H9 (cell line): Measurements from ENCODE around the gene SLC30A7. TPM values are rescaled to one million over a fixed set of nuclear protein-coding genes. Genes with fewer than 3 reads are reported as not detected.
A peak's percentile ranks its signal among the peaks of the same experiment; 100 is the strongest.
"Not testable (repeated sequence)": the region's sequence is repeated elsewhere in the genome, so short reads cannot be mapped to it uniquely, and the experiment has no call there.

ENCODE experiments used
- DNase-seq: peaks from one replicate; pipeline ENCODE4 v3.0.0-alpha.2; 2017
- H2AFZ ChIP-seq: one replicate; pipeline ENCODE4 v1.6.1; 2013; ENCODE audit warnings: mild to moderate bottlenecking, low read length, control low read depth, moderate library complexity
- H2AK5ac ChIP-seq: 2 replicates; pipeline ENCODE4 v1.6.1; 2013; ENCODE audit warnings: low read length, control low read depth, mixed read lengths; ENCODE audit not compliant: insufficient read length
- H2BK120ac ChIP-seq: one replicate; pipeline ENCODE4 v1.6.1; 2013; ENCODE audit warnings: low read depth, mild to moderate bottlenecking, low read length, control low read depth, inconsistent platforms; ENCODE audit not compliant: poor library complexity, severe bottlenecking
- H2BK12ac ChIP-seq: 2 replicates; pipeline ENCODE4 v1.6.1; 2013; ENCODE audit warnings: low read length, control low read depth, mixed read lengths, low read depth; ENCODE audit not compliant: insufficient read length
- H2BK15ac ChIP-seq: 2 replicates; pipeline ENCODE4 v1.6.1; 2013; ENCODE audit warnings: low read depth, low read length, control low read depth
- H2BK20ac ChIP-seq: one replicate; pipeline ENCODE4 v1.6.1; 2013; ENCODE audit warnings: low read depth, mild to moderate bottlenecking, low read length, control low read depth, inconsistent platforms; ENCODE audit not compliant: poor library complexity, severe bottlenecking
- H2BK5ac ChIP-seq: 2 replicates; pipeline ENCODE4 v1.6.1; 2013; ENCODE audit warnings: low read length, control low read depth, mixed read lengths; ENCODE audit not compliant: insufficient read length
- H3K14ac ChIP-seq: 2 replicates; pipeline ENCODE4 v1.6.1; 2013; ENCODE audit warnings: low read length, control low read depth; ENCODE audit not compliant: insufficient read depth
- H3K18ac ChIP-seq: 2 replicates; pipeline ENCODE4 v1.6.1; 2013; ENCODE audit warnings: low read depth, mild to moderate bottlenecking, mixed read lengths, low read length, control low read depth; ENCODE audit not compliant: insufficient read length
- H3K23ac ChIP-seq: 2 replicates; pipeline ENCODE4 v1.6.1; 2013; ENCODE audit warnings: low read length, control low read depth, mixed read lengths, low read depth; ENCODE audit not compliant: insufficient read length
- H3K23me2 ChIP-seq: 2 replicates; pipeline ENCODE4 v1.6.1; 2013; ENCODE audit warnings: low read depth, mild to moderate bottlenecking, mixed read lengths, low read length, control low read depth; ENCODE audit not compliant: insufficient read length, poor library complexity, severe bottlenecking
- H3K27ac ChIP-seq: 2 replicates; pipeline ENCODE4 v1.5.1; 2013; ENCODE audit warnings: low read length, control low read depth, mixed read lengths, low read depth; ENCODE audit not compliant: insufficient read length
- H3K27me3 ChIP-seq: 2 replicates; pipeline ENCODE4 v1.6.1; 2013; ENCODE audit warnings: low read length, control low read depth, inconsistent platforms; ENCODE audit not compliant: insufficient read depth
- H3K4ac ChIP-seq: 2 replicates; pipeline ENCODE4 v1.6.1; 2013; ENCODE audit warnings: low read depth, mild to moderate bottlenecking, control low read depth, inconsistent platforms, low read length, moderate library complexity
- H3K4me1 ChIP-seq: 2 replicates; pipeline ENCODE4 v1.6.1; 2013; ENCODE audit warnings: low read length, control low read depth, inconsistent platforms; ENCODE audit not compliant: insufficient read depth
- H3K4me2 ChIP-seq: 2 replicates; pipeline ENCODE4 v1.6.1; 2013; ENCODE audit warnings: low read length, control low read depth, mixed read lengths; ENCODE audit not compliant: insufficient read length, insufficient read depth
- H3K56ac ChIP-seq: 2 replicates; pipeline ENCODE4 v1.6.1; 2013; ENCODE audit warnings: low read depth, mild to moderate bottlenecking, mixed read lengths, low read length, control low read depth; ENCODE audit not compliant: insufficient read length
- H3K79me1 ChIP-seq: 2 replicates; pipeline ENCODE4 v1.6.1; 2013; ENCODE audit warnings: low read depth, mild to moderate bottlenecking, moderate library complexity, low read length, control low read depth, inconsistent platforms; ENCODE audit not compliant: insufficient read depth, poor library complexity, severe bottlenecking
- H3K79me2 ChIP-seq: 2 replicates; pipeline ENCODE4 v1.6.1; 2013; ENCODE audit warnings: low read length, control low read depth, inconsistent platforms; ENCODE audit not compliant: insufficient read depth
- H3K9ac ChIP-seq: 2 replicates; pipeline ENCODE4 v1.6.1; 2013; ENCODE audit warnings: low read length, control low read depth, mixed read lengths; ENCODE audit not compliant: insufficient read length; ENCODE audit errors: extremely low read depth
- H3K9me3 ChIP-seq: one replicate; pipeline ENCODE4 v1.6.1; 2013; ENCODE audit warnings: low read depth, low read length, inconsistent platforms; ENCODE audit not compliant: control insufficient read depth
- H3T11ph ChIP-seq: one replicate; pipeline ENCODE4 v1.6.1; 2013; ENCODE audit warnings: mild to moderate bottlenecking, low read length, control low read depth, inconsistent platforms
- H4K20me1 ChIP-seq: one replicate; pipeline ENCODE4 v1.6.1; 2013; ENCODE audit not compliant: control insufficient read depth, insufficient read length, insufficient read depth
- H4K5ac ChIP-seq: 2 replicates; pipeline ENCODE4 v1.6.1; 2013; ENCODE audit warnings: low read depth, mild to moderate bottlenecking, mixed read lengths, low read length, control low read depth; ENCODE audit not compliant: insufficient read length
- H4K8ac ChIP-seq: replicated peaks from 2 replicates; pipeline ENCODE4 v1.6.1; 2013; ENCODE audit warnings: low read length, control low read depth, mixed read lengths, low read depth; ENCODE audit not compliant: insufficient read length
- H4K91ac ChIP-seq: 2 replicates; pipeline ENCODE4 v1.6.1; 2013; ENCODE audit warnings: low read depth, mild to moderate bottlenecking, moderate library complexity, mixed read lengths, low read length, control low read depth; ENCODE audit not compliant: insufficient read length
- H3K27ac Mint-ChIP-seq, 3 experiments: 2 replicates in 2 of 3; 3 replicates in 1 of 3; pipeline ENCODE4 v1.8.0; 2020 to 2021; ENCODE audit warnings: mixed read lengths in 3 of 3, mild to moderate bottlenecking in 1 of 3, moderate library complexity in 1 of 3
- H3K27me3 Mint-ChIP-seq: 2 replicates; pipeline ENCODE4 v1.8.0; 2021; ENCODE audit warnings: low read depth, mild to moderate bottlenecking, moderate library complexity, mixed read lengths
- H3K36me3 Mint-ChIP-seq, 3 experiments: 2 replicates in 2 of 3; 3 replicates in 1 of 3; pipeline ENCODE4 v1.8.0; 2020 to 2021; ENCODE audit warnings: low read depth in 3 of 3, mixed read lengths in 3 of 3; ENCODE audit not compliant: insufficient read depth in 1 of 3
- H3K4me1 Mint-ChIP-seq, 2 experiments: 2 replicates each; pipeline ENCODE4 v1.8.0; 2020; ENCODE audit warnings: mixed read lengths in 2 of 2
- H3K4me3 Mint-ChIP-seq, 2 experiments: 2 replicates in 1 of 2; 3 replicates in 1 of 2; pipeline ENCODE4 v1.8.0; 2020 to 2021; ENCODE audit warnings: mild to moderate bottlenecking in 2 of 2, mixed read lengths in 2 of 2, moderate library complexity in 1 of 2
- H3K9me3 Mint-ChIP-seq, 2 experiments: 2 replicates in 1 of 2; 3 replicates in 1 of 2; pipeline ENCODE4 v1.8.0; 2020; ENCODE audit warnings: mild to moderate bottlenecking in 2 of 2, mixed read lengths in 2 of 2, moderate library complexity in 1 of 2
- WGBS: extraction: QIAGEN DNeasy Blood & Tissue Kit; methylation state at CpG from one replicate; pipeline ENCODE4 v1.1.7; 2013; ENCODE audit warnings: missing lambda C conversion rate, low lambda C conversion rate, mixed read lengths; ENCODE audit not compliant: insufficient read length; ENCODE audit errors: extremely low coverage; 5-methylcytosine and 5-hydroxymethylcytosine counted together
- total RNA-seq: library from RNA; stranded (reverse); gene quantifications from 2 replicates; pipeline ENCODE4 v1.2.1, GENCODE V29; 2021

SLC30A7 gene
- total RNA-seq, 1 experiment from 2014 or later = 25.6 TPM

GRCh38 chr1:100947816-100948215, 51.9 kb downstream of the SLC30A7 start:
- not testable (repeated sequence) for H3K14ac ChIP-seq, H3K18ac ChIP-seq, H3K4ac ChIP-seq, H2AFZ ChIP-seq, H2AK5ac ChIP-seq, H3K9me3 ChIP-seq, H3K27me3 Mint-ChIP-seq, H4K5ac ChIP-seq, H2BK12ac ChIP-seq, H3K4me3 Mint-ChIP-seq, H3K23me2 ChIP-seq, H4K20me1 ChIP-seq, H2BK120ac ChIP-seq, H3K79me2 ChIP-seq, DNase-seq, H4K91ac ChIP-seq, H4K8ac ChIP-seq, H3K4me2 ChIP-seq, H3K9ac ChIP-seq, H2BK15ac ChIP-seq, H3T11ph ChIP-seq, H3K56ac ChIP-seq, H2BK5ac ChIP-seq, H3K23ac ChIP-seq, H3K27ac ChIP-seq, H3K27me3 ChIP-seq, H3K79me1 ChIP-seq, H2BK20ac ChIP-seq
- H3K4me1 Mint-ChIP-seq = peaks cover 40 to 44% of the 10 kb centered on the region in 2 experiments
- H3K36me3 Mint-ChIP-seq = peaks cover 50 to 54% (median 53%) of the 10 kb centered on the region in 3 experiments
- H3K27ac Mint-ChIP-seq = peak overlapping the region in 2 of 3 experiments; percentile 14 to 41; a peak in 1 of 7 replicates
- peaks cover 11% of the 10 kb centered on the region; the same call in 1 of the 2 replicates for H3K4me1 ChIP-seq
- peaks cover 19 to 26% of the 10 kb centered on the region in 2 experiments for H3K9me3 Mint-ChIP-seq
- WGBS = no CpG with 5 or more reads among the region's 3 CpGs

GRCh38 chr1:100948721-100949405, 53.0 kb downstream of the SLC30A7 start:
- H4K91ac ChIP-seq, H2BK15ac ChIP-seq, H3K23me2 ChIP-seq, H3K9ac ChIP-seq, H3K27ac ChIP-seq, H4K20me1 ChIP-seq, H3K79me1 ChIP-seq, DNase-seq, H4K8ac ChIP-seq, H4K5ac ChIP-seq, H3K9me3 ChIP-seq, H3K56ac ChIP-seq, H3K4ac ChIP-seq, H3K4me2 ChIP-seq, H3T11ph ChIP-seq, H3K79me2 ChIP-seq, H3K14ac ChIP-seq, H2BK120ac ChIP-seq, H2BK12ac ChIP-seq, H2BK20ac ChIP-seq, H3K4me3 Mint-ChIP-seq, H3K27me3 ChIP-seq, H3K27me3 Mint-ChIP-seq, H2AK5ac ChIP-seq, H2BK5ac ChIP-seq, H2AFZ ChIP-seq, H3K23ac ChIP-seq: not testable (repeated sequence)
- Mint-ChIP-seq H3K36me3 (peaks cover 45 to 53% (median 50%) of the 10 kb centered on the region in 3 experiments), H3K4me1 (peaks cover 50 to 54% of the 10 kb centered on the region in 2 experiments), H3K9me3 (peaks cover 19 to 26% of the 10 kb centered on the region in 2 experiments), H3K27ac (peak overlapping the region; percentile 76 to 97 (median 85))
- H3K18ac ChIP-seq = peak overlapping the region; percentile 56
- peaks cover 13% of the 10 kb centered on the region; the same call in 1 of the 2 replicates for H3K4me1 ChIP-seq
- no CpG with 5 or more reads among the region's 7 CpGs for WGBS
